H1 (cell line): ENCODE results near the gene ZNF771. TPM values are rescaled to one million over a fixed set of nuclear protein-coding genes. Genes with fewer than 3 reads are reported as not detected.

Experiments
- BRCA1 ChIP-seq: IDR thresholded peaks from 2 replicates; pipeline ENCODE4 v1.6.1; 2012; ENCODE audit warnings: low read depth, low read length, improper control_type of control experiment
- CREB1 ChIP-seq: IDR thresholded peaks from 2 replicates; pipeline ENCODE4 v1.6.1; 2012; ENCODE audit warnings: inconsistent platforms
- HDAC2 ChIP-seq, 2 experiments: fragments of 300-600 bp in 1 of 2; sonication (generic) in 1 of 2; IDR thresholded peaks; 2 replicates each; pipeline ENCODE4 v1.6.1; 2011 to 2012; ENCODE audit warnings: low read depth in 2 of 2, low read length in 2 of 2, mild to moderate bottlenecking in 2 of 2, moderate library complexity in 2 of 2, borderline replicate concordance in 1 of 2, inconsistent platforms in 1 of 2
- TAF7 ChIP-seq: optimal IDR thresholded peaks from 2 replicates; pipeline ENCODE3; 2011; ENCODE audit warnings: low read depth, mild to moderate bottlenecking, inconsistent platforms, low read length, moderate library complexity, borderline replicate concordance
- TCF12 ChIP-seq: IDR thresholded peaks from 2 replicates; pipeline ENCODE4 v1.6.1; 2011; ENCODE audit warnings: low read depth, mild to moderate bottlenecking, low read length
- polyA plus RNA-seq, 7 experiments: library from polyadenylated mRNA; depleted of rRNA in 3 of 7; stranded (reverse) in 5 of 7; unstranded in 2 of 7; fragments of >200 nt in 5 of 7; fragments of 200-250 nt in 2 of 7; gene quantifications; 1 replicate in 5 of 7; 2 replicates in 1 of 7; 4 replicates in 1 of 7; pipeline versions ENCODE4 v1.2.1 to v1.2.3, GENCODE V29; 2011 to 2013; ENCODE audit warnings: missing spikeins in 2 of 7, mixed read lengths in 2 of 7
- total RNA-seq: library from RNA; stranded (reverse); fragmentation: NEBNext Ultra II Directional; extraction: Animal tissue kit (Norgen Biotek cat#: 25700); gene quantifications from 2 replicates; pipeline ENCODE4 v1.2.1, GENCODE V29; 2021
- TF ChIP-seq, protein P1 (sequence below): fragments of 300-600 bp; sonication (generic); IDR thresholded peaks from 2 replicates; pipeline ENCODE4 v1.7.1; 2012; ENCODE audit warnings: low read length, moderate library complexity, mild to moderate bottlenecking, inconsistent platforms; ENCODE audit not compliant: insufficient replicate concordance

The ZNF771 gene
- total and polyA plus RNA-seq, 2 of the 8 experiments (the other 6 are each of a cell fraction or from before 2014, with no cell fraction given), result 10.6 to 15.7 TPM

DNA sequence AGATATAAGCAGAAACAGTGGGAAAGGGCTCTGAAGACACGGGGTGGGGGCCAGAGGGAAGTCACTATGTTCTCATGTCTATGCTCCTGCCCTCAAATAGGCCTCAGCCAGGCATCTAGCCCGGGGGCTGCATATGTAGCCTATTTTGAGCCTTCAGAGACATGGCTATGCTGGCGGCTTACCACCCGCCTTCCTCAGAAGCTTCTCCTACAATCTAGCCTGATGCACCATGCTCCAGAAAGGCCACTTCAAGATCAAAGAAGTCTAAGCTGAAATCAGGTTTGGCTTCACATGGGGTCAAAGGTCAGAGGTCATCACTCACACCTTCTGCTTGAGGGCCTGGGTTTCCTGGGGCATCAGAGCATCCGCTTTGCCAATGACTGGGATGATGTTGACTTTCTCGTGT is 26.6 kb upstream of the ZNF771 start (continued):
- TF ChIP-seq, protein P1, sequence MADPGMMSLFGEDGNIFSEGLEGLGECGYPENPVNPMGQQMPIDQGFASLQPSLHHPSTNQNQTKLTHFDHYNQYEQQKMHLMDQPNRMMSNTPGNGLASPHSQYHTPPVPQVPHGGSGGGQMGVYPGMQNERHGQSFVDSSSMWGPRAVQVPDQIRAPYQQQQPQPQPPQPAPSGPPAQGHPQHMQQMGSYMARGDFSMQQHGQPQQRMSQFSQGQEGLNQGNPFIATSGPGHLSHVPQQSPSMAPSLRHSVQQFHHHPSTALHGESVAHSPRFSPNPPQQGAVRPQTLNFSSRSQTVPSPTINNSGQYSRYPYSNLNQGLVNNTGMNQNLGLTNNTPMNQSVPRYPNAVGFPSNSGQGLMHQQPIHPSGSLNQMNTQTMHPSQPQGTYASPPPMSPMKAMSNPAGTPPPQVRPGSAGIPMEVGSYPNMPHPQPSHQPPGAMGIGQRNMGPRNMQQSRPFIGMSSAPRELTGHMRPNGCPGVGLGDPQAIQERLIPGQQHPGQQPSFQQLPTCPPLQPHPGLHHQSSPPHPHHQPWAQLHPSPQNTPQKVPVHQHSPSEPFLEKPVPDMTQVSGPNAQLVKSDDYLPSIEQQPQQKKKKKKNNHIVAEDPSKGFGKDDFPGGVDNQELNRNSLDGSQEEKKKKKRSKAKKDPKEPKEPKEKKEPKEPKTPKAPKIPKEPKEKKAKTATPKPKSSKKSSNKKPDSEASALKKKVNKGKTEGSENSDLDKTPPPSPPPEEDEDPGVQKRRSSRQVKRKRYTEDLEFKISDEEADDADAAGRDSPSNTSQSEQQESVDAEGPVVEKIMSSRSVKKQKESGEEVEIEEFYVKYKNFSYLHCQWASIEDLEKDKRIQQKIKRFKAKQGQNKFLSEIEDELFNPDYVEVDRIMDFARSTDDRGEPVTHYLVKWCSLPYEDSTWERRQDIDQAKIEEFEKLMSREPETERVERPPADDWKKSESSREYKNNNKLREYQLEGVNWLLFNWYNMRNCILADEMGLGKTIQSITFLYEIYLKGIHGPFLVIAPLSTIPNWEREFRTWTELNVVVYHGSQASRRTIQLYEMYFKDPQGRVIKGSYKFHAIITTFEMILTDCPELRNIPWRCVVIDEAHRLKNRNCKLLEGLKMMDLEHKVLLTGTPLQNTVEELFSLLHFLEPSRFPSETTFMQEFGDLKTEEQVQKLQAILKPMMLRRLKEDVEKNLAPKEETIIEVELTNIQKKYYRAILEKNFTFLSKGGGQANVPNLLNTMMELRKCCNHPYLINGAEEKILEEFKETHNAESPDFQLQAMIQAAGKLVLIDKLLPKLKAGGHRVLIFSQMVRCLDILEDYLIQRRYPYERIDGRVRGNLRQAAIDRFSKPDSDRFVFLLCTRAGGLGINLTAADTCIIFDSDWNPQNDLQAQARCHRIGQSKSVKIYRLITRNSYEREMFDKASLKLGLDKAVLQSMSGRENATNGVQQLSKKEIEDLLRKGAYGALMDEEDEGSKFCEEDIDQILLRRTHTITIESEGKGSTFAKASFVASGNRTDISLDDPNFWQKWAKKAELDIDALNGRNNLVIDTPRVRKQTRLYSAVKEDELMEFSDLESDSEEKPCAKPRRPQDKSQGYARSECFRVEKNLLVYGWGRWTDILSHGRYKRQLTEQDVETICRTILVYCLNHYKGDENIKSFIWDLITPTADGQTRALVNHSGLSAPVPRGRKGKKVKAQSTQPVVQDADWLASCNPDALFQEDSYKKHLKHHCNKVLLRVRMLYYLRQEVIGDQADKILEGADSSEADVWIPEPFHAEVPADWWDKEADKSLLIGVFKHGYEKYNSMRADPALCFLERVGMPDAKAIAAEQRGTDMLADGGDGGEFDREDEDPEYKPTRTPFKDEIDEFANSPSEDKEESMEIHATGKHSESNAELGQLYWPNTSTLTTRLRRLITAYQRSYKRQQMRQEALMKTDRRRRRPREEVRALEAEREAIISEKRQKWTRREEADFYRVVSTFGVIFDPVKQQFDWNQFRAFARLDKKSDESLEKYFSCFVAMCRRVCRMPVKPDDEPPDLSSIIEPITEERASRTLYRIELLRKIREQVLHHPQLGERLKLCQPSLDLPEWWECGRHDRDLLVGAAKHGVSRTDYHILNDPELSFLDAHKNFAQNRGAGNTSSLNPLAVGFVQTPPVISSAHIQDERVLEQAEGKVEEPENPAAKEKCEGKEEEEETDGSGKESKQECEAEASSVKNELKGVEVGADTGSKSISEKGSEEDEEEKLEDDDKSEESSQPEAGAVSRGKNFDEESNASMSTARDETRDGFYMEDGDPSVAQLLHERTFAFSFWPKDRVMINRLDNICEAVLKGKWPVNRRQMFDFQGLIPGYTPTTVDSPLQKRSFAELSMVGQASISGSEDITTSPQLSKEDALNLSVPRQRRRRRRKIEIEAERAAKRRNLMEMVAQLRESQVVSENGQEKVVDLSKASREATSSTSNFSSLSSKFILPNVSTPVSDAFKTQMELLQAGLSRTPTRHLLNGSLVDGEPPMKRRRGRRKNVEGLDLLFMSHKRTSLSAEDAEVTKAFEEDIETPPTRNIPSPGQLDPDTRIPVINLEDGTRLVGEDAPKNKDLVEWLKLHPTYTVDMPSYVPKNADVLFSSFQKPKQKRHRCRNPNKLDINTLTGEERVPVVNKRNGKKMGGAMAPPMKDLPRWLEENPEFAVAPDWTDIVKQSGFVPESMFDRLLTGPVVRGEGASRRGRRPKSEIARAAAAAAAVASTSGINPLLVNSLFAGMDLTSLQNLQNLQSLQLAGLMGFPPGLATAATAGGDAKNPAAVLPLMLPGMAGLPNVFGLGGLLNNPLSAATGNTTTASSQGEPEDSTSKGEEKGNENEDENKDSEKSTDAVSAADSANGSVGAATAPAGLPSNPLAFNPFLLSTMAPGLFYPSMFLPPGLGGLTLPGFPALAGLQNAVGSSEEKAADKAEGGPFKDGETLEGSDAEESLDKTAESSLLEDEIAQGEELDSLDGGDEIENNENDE, result no peak
- TF ChIP-seq TAF7 (no peak), BRCA1 (no peak), CREB1 (no peak), TCF12 (no peak), HDAC2 (IDR thresholded peaks at IDR 0.05; ENCODE audit: borderline replicate concordance in 1 of 2, low read depth in 2 of 2, low read length in 2 of 2) (no peak)
